ENCODE measurements around the gene STAG2.

- TF ChIP-seq, protein P1, sequence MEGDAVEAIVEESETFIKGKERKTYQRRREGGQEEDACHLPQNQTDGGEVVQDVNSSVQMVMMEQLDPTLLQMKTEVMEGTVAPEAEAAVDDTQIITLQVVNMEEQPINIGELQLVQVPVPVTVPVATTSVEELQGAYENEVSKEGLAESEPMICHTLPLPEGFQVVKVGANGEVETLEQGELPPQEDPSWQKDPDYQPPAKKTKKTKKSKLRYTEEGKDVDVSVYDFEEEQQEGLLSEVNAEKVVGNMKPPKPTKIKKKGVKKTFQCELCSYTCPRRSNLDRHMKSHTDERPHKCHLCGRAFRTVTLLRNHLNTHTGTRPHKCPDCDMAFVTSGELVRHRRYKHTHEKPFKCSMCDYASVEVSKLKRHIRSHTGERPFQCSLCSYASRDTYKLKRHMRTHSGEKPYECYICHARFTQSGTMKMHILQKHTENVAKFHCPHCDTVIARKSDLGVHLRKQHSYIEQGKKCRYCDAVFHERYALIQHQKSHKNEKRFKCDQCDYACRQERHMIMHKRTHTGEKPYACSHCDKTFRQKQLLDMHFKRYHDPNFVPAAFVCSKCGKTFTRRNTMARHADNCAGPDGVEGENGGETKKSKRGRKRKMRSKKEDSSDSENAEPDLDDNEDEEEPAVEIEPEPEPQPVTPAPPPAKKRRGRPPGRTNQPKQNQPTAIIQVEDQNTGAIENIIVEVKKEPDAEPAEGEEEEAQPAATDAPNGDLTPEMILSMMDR (IDR thresholded peaks at IDR 0.05) = no peak
- TF ChIP-seq POLR2A (IDR thresholded peaks at IDR 0.05) (no peak), EP300 (IDR thresholded peaks at IDR 0.05) (no peak)
Observed at GRCh38 chrX:123968383-123969050, 7.0 kb downstream of the STAG2 start.
